Neural progenitor cell (in vitro differentiated cells): Measurements from ENCODE around the gene PRDM15. TPM values are rescaled to one million over a fixed set of nuclear protein-coding genes. Genes with fewer than 3 reads are reported as not detected.
A peak's percentile ranks its signal among the peaks of the same experiment; 100 is the strongest.

ENCODE experiments used
- DNase-seq: peaks from one replicate; pipeline ENCODE4 v3.0.0-alpha.2; 2016; ENCODE audit warnings: low spot score
- H2AFZ ChIP-seq: fragments of 200-600 bp; sonication (generic); replicated peaks from 2 replicates; pipeline ENCODE4 v1.6.1; 2016; ENCODE audit warnings: antibody characterized with exemption
- H3F3A ChIP-seq: fragments of 200-600 bp; sonication (generic); 2 replicates; pipeline ENCODE4 v1.6.1; 2016; ENCODE audit warnings: antibody characterized with exemption, low read depth
- H3K27ac ChIP-seq: fragments of 200-600 bp; sonication (generic); 2 replicates; pipeline ENCODE4 v1.5.1; 2016; ENCODE audit warnings: mild to moderate bottlenecking
- H3K27me3 ChIP-seq: fragments of 200-600 bp; sonication (generic); 2 replicates; pipeline ENCODE4 v1.6.1; 2016; ENCODE audit warnings: mild to moderate bottlenecking, moderate library complexity
- H3K36me3 ChIP-seq: fragments of 200-600 bp; sonication (generic); 2 replicates; pipeline ENCODE4 v1.5.1; 2016
- H3K4me1 ChIP-seq: fragments of 200-600 bp; sonication (generic); 2 replicates; pipeline ENCODE4 v1.6.1; 2016; ENCODE audit warnings: mixed run types
- H3K4me2 ChIP-seq: fragments of 200-600 bp; sonication (generic); 2 replicates; pipeline ENCODE4 v1.6.1; 2016
- H3K4me3 ChIP-seq: fragments of 200-600 bp; sonication (generic); 2 replicates; pipeline ENCODE4 v1.5.1; 2016
- H3K79me2 ChIP-seq: fragments of 200-600 bp; sonication (generic); 2 replicates; pipeline ENCODE4 v1.6.1; 2016; ENCODE audit warnings: low read depth
- H3K9ac ChIP-seq: fragments of 200-600 bp; sonication (generic); 2 replicates; pipeline ENCODE4 v1.6.1; 2016
- H3K9me3 ChIP-seq: fragments of 200-600 bp; sonication (generic); 2 replicates; pipeline ENCODE4 v1.5.1; 2016; ENCODE audit warnings: low read depth
- H4K20me1 ChIP-seq: fragments of 200-600 bp; sonication (generic); 2 replicates; pipeline ENCODE4 v1.6.1; 2016; ENCODE audit warnings: low read depth
- H3K27ac Mint-ChIP-seq: 3 replicates; pipeline ENCODE4 v1.8.0; 2021; ENCODE audit warnings: mixed read lengths
- H3K27me3 Mint-ChIP-seq: 2 replicates; pipeline ENCODE4 v1.8.0; 2022; ENCODE audit warnings: low read depth, mild to moderate bottlenecking, inconsistent platforms, moderate library complexity, mixed read lengths; ENCODE audit not compliant: insufficient read depth
- H3K36me3 Mint-ChIP-seq: 3 replicates; pipeline ENCODE4 v1.8.0; 2021; ENCODE audit warnings: mixed read lengths
- H3K4me1 Mint-ChIP-seq: 3 replicates; pipeline ENCODE4 v1.8.0; 2021; ENCODE audit warnings: mixed read lengths
- H3K4me3 Mint-ChIP-seq: 3 replicates; pipeline ENCODE4 v1.8.0; 2021; ENCODE audit warnings: mild to moderate bottlenecking, moderate library complexity, mixed read lengths
- H3K9me3 Mint-ChIP-seq: 3 replicates; pipeline ENCODE4 v1.8.0; 2020; ENCODE audit warnings: mixed read lengths
- CTCF ChIP-seq: fragments of 200-600 bp; sonication (generic); IDR thresholded peaks from 2 replicates; pipeline ENCODE4 v1.5.1; 2017; ENCODE audit warnings: antibody characterized with exemption, mild to moderate bottlenecking
- EZH2 ChIP-seq: fragments of 200-600 bp; sonication (generic); IDR thresholded peaks from 2 replicates; pipeline ENCODE4 v1.6.1; 2017; ENCODE audit warnings: antibody characterized with exemption, mild to moderate bottlenecking, moderate library complexity
- EZH2phosphoT487 ChIP-seq: fragments of 200-600 bp; sonication (generic); IDR thresholded peaks from 2 replicates; pipeline ENCODE4 v1.6.1; 2017; ENCODE audit warnings: antibody characterized with exemption
- total RNA-seq: library from RNA; depleted of rRNA; stranded (reverse); fragments of >200 nt; gene quantifications from 2 replicates; pipeline ENCODE4 v1.2.3, GENCODE V29; 2015; ENCODE audit warnings: low replicate concordance

Gene PRDM15
- total RNA-seq, 1 donor from 2014 or later: 9.0 TPM

- Mint-ChIP-seq H3K4me3 (no peak overlapping the region), H3K4me1 (peaks cover 76% of the 10 kb centered on the region)
These were observed 126.9 kb downstream of the PRDM15 start for GRCh38 chr21:41752231-41752681.

GRCh38 chr21:41751611-41752011 lies 127.5 kb downstream of the PRDM15 start:
- no peak overlapping the region for H3K4me2 ChIP-seq
- Mint-ChIP-seq H3K27me3 (peaks cover 28% of the 10 kb centered on the region), H3K4me1 (peaks cover 80% of the 10 kb centered on the region), H3K36me3 (no peaks in the 10 kb centered on the region), H3K9me3 (no peaks in the 10 kb centered on the region), H3K27ac (peak overlapping the region; percentile 60), H3K4me3 (no peak overlapping the region)
- H3K36me3 ChIP-seq: no peaks in the 10 kb centered on the region
- peaks cover 21% of the 10 kb centered on the region for H3F3A ChIP-seq
- peaks cover 51% of the 10 kb centered on the region for H3K4me1 ChIP-seq
- no peaks in the 10 kb centered on the region for H3K27me3 ChIP-seq
- no peak overlapping the region for H2AFZ ChIP-seq
- no peak overlapping the region for H3K4me3 ChIP-seq
- no peaks in the 10 kb centered on the region for H3K9me3 ChIP-seq
- H3K79me2 ChIP-seq: no peaks in the 10 kb centered on the region
- no peak for DNase-seq
- no peak for TF ChIP-seq EZH2
- TF ChIP-seq EZH2phosphoT487: no peak
- TF ChIP-seq CTCF: no peak
- peaks cover 19% of the 10 kb centered on the region for H4K20me1 ChIP-seq
- H3K9ac ChIP-seq: no peak overlapping the region
- no peak overlapping the region for H3K27ac ChIP-seq

More at GRCh38 chr21:41752231-41752681, 126.9 kb downstream of the PRDM15 start:
- H3K4me3 ChIP-seq: no peak overlapping the region
- H3K4me2 ChIP-seq: no peak overlapping the region
- DNase-seq: no peak
- H3K79me2 ChIP-seq: no peaks in the 10 kb centered on the region
- Mint-ChIP-seq H3K36me3 (no peaks in the 10 kb centered on the region), H3K27me3 (peaks cover 23% of the 10 kb centered on the region), H3K9me3 (no peaks in the 10 kb centered on the region), H3K27ac (peak overlapping the region; percentile 36)
- H3K27me3 ChIP-seq: no peaks in the 10 kb centered on the region
- H3K4me1 ChIP-seq: peaks cover 51% of the 10 kb centered on the region
- peaks cover 19% of the 10 kb centered on the region for H4K20me1 ChIP-seq
- no peaks in the 10 kb centered on the region for H3K9me3 ChIP-seq
- no peak overlapping the region for H2AFZ ChIP-seq
- peaks cover 21% of the 10 kb centered on the region for H3F3A ChIP-seq
- TF ChIP-seq EZH2: no peak
- TF ChIP-seq EZH2phosphoT487: no peak
- TF ChIP-seq CTCF: no peak
- H3K9ac ChIP-seq: no peak overlapping the region
- no peak overlapping the region for H3K27ac ChIP-seq
- H3K36me3 ChIP-seq: no peaks in the 10 kb centered on the region

GRCh38 chr21:41750532-41751151 lies 128.5 kb downstream of the PRDM15 start:
- H3K9me3 ChIP-seq: no peaks in the 10 kb centered on the region
- DNase-seq: no peak
- H3F3A ChIP-seq: peaks cover 21% of the 10 kb centered on the region
- H3K27ac ChIP-seq: no peak overlapping the region
- Mint-ChIP-seq H3K9me3 (no peaks in the 10 kb centered on the region), H3K27me3 (peaks cover 24% of the 10 kb centered on the region), H3K4me3 (no peak overlapping the region), H3K27ac (no peak overlapping the region), H3K36me3 (no peaks in the 10 kb centered on the region), H3K4me1 (peaks cover 77% of the 10 kb centered on the region)
- peaks cover 56% of the 10 kb centered on the region for H3K4me1 ChIP-seq
- no peak overlapping the region for H2AFZ ChIP-seq
- H3K36me3 ChIP-seq: no peaks in the 10 kb centered on the region
- no peaks in the 10 kb centered on the region for H3K79me2 ChIP-seq
- no peak overlapping the region for H3K4me3 ChIP-seq
- no peaks in the 10 kb centered on the region for H3K27me3 ChIP-seq
- no peak overlapping the region for H3K9ac ChIP-seq
- TF ChIP-seq EZH2phosphoT487: no peak
- TF ChIP-seq CTCF: no peak
- TF ChIP-seq EZH2: no peak
- peak overlapping the region; percentile 49 for H3K4me2 ChIP-seq
- H4K20me1 ChIP-seq: peaks cover 19% of the 10 kb centered on the region
